ENCODE data around the gene OR10H5.
A peak's percentile ranks its signal among the peaks of the same experiment; 100 is the strongest.
"Not testable (repeated sequence)": the region's sequence is repeated elsewhere in the genome, so short reads cannot be mapped to it uniquely, and the experiment has no call there.

The OR10H5 gene

DNA sequence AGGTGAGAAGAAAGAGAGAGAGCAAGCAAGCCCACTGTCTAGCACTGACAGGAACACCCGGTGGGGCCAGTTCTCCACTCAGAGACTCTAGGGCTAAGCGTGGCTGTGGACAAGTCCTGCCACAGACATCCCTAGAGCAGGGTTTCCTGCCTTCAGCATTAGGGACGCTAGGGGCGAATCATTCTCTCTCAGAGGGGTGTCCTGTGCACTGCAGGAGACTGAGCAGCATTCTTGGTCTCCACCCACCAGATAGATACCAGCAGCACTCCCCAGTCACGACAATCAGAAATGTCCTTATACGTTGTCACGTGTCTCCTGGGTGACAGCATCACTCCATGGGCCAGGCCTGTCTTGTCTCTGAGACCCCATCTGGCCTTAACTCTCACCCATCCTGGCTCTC lies 26.5 kb downstream of the OR10H5 start:
- no peak for DNase-seq (ENCODE audit: low read depth)
- no peak overlapping the region for H3K4me3 ChIP-seq (ENCODE audit: low read length)
- TF ChIP-seq, protein P1, sequence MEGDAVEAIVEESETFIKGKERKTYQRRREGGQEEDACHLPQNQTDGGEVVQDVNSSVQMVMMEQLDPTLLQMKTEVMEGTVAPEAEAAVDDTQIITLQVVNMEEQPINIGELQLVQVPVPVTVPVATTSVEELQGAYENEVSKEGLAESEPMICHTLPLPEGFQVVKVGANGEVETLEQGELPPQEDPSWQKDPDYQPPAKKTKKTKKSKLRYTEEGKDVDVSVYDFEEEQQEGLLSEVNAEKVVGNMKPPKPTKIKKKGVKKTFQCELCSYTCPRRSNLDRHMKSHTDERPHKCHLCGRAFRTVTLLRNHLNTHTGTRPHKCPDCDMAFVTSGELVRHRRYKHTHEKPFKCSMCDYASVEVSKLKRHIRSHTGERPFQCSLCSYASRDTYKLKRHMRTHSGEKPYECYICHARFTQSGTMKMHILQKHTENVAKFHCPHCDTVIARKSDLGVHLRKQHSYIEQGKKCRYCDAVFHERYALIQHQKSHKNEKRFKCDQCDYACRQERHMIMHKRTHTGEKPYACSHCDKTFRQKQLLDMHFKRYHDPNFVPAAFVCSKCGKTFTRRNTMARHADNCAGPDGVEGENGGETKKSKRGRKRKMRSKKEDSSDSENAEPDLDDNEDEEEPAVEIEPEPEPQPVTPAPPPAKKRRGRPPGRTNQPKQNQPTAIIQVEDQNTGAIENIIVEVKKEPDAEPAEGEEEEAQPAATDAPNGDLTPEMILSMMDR (IDR thresholded peaks at IDR 0.05; ENCODE audit: insufficient read depth, low read depth, low read length, missing control alignments), result no peak

DNA sequence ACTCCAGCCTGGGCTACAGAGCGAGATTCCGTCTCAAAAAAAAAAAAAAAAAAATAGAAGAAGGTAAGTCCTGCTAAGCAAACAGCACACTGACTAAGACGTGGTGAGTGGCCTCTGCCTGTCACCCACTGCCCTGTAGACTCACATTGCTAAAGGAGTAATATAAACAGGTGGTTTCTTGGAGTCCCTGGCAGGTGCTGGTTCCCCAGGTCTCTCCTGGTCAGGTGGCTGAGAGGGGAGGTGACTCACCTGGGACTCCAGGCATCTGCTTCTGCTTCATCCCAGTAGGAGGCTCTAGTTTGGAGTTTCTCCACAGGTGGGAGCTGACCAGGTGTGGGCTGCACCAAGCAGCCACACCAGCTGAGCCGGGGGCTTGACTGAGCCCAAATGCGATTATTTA lies 27.8 kb downstream of the OR10H5 start, which contains the start of gene OR10H1:
Gene OR10H1, minus strand, starts transcription at position 359 of the 400 bp plus-strand sequence. CDS start 7,627 bp downstream, outside the sequence.
- H3K4me3 ChIP-seq (ENCODE audit: low read length), result no peak within 1 kb of the TSS
- peak; percentile 50 for DNase-seq (ENCODE audit: low read depth)
- TF ChIP-seq, protein P1 (IDR thresholded peaks at IDR 0.05; ENCODE audit: insufficient read depth, low read depth, low read length, missing control alignments), result no peak

DNA sequence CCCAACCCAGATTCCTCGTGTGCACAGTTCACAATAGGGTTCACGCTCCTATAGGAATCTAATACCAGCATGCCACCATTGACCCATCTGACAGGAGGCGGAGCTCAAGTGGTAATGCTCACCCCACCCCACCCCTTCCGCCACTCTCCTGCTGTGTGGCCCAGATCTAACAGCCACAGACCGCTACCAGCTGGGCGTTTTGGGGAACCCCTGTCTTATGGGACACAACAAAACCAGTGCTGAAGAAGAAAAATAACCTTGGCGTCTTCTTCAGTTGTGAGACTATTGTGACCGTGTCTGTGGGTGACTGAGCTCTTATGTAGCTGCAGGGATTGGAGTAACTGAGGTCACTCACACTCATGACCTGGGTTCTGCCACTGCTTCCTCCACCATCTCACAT lies 33.2 kb downstream of the OR10H5 start:
- TF ChIP-seq, protein P1 (IDR thresholded peaks at IDR 0.05; ENCODE audit: insufficient read depth, low read depth, low read length, missing control alignments), result no peak
- no peak for DNase-seq (ENCODE audit: low read depth)
- no peak overlapping the region for H3K4me3 ChIP-seq (ENCODE audit: low read length)

DNA sequence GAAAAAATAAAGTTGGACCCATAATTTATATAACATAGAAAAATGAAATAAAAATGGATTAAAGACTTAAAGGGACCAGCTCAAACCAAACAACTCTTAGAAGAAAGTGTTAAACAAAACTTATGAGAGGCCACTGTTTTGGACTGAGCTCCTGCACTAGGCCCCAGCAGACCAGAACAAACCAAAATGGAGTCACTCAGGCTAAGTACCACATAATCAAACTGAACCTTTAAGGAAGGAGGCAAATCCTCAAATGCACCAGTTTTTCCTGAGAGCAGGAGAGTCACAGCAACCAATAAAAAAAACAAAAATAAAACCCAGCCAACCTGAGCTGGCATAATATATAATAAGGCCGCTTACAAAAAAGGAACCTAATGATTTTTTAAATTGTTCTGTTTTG lies 38.3 kb downstream of the OR10H5 start:
- no peak overlapping the region for H3K4me3 ChIP-seq (ENCODE audit: low read length)
- no peak for DNase-seq (ENCODE audit: low read depth)
- TF ChIP-seq, protein P1 (IDR thresholded peaks at IDR 0.05; ENCODE audit: insufficient read depth, low read depth, low read length, missing control alignments), result no peak

DNA sequence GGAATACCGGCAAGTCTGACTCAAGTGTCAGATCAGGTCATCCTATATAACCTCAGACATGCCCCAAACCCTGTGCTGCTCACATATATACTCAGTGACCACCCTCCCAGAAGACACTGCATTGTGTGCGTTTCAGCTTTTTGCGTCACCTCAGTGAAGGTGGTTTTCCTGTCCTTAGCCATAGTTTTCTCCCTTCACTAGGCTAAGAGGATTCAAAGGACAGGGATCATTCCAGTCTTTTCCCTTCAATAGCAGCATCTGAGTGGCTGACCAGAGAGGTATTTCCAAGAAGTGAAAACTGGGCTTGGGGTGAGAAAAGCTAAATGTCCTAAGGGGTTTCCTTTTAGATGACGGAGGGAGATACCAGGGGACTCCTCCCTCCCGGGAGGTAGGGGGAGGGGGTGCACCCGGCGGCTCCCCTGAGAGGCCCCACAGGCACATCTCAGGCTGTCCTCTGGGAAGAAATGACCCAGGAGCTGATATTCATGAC lies 40.7 kb downstream of the OR10H5 start:
- H3K4me3 ChIP-seq (ENCODE audit: low read length), result no peak overlapping the region
- TF ChIP-seq, protein P1 (IDR thresholded peaks at IDR 0.05; ENCODE audit: insufficient read depth, low read depth, low read length, missing control alignments), result no peak
- DNase-seq (ENCODE audit: low read depth), result peak; percentile 17

DNA sequence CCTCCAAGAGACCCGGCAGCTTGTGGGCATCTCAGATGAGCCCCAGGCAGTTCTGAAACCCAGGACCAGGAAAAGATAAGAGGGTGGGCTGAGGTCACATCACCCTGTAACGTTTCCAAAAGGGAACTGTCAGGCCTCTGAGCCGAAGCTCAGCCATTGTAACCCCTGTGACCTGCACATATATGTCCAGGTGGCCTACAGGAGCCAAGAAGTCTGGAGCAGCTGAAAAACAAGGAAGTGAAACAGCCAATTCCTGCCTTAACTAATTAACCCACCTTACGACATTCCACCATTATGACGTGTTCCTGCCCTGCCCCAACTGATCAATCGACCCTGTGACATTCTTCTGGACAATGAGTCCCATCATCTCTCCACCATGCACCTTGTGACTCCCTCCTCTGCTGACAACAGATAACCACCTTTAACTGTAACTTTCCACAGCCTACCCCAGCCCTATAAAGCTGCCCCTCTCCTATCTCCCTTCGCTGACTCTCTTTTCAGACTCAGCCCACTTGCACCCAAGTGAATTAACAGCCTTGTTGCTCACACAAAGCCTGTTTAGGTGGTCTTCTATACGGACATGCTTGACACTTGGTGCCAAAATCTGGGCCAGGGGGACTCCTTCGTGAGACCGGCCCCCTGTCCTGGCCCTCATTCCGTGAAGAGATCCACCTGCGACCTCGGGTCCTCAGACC lies 41.3 kb downstream of the OR10H5 start:
- peak; percentile 47 for DNase-seq (ENCODE audit: low read depth)
- not testable (repeated sequence) for H3K4me3 ChIP-seq (ENCODE audit: low read length)

DNA sequence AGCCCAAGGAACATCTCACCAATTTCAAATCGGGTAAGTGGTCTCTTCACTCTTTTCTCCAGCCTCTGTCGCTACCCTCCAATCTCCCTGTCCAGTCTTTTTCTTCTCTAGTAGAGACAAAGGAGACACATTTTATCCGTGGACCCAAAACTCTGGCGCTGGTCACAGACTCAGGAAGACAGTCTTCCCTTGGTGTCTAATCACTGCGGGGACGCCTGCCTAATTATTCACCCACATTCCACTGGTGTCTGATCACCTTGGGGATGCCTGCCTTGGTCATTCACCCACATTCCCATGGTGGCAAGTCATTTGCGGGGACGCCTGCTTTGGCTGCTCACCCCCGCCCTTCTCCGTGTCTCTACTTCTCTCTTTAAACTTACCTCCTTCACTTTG lies 41.8 kb downstream of the OR10H5 start:
- TF ChIP-seq, protein P1 (IDR thresholded peaks at IDR 0.05; ENCODE audit: insufficient read depth, low read depth, low read length, missing control alignments), result no peak
- no peak overlapping the region for H3K4me3 ChIP-seq (ENCODE audit: low read length)
- DNase-seq (ENCODE audit: low read depth), result peak; percentile 55

Data from epithelial cell of esophagus (primary cell).